ENCODE measurements around the gene MUS81. TPM values are rescaled to one million over a fixed set of nuclear protein-coding genes. Genes with fewer than 3 reads are reported as not detected.

MUS81 gene
- total RNA-seq (100 to 1,000 TPM in 2 of 5 donors, 10 to 100 TPM in 3; 55.5 to 118 (median 95.6) TPM), total RNA-seq (30.3 to 120 (median 67.8) reads per million in 29 experiments)
- 49.5 TPM for total RNA-seq (2013)

- Histone ChIP-seq H3K4me1 (ENCODE audit: control insufficient read depth in 1 of 2, extremely low read depth in 1 of 2, insufficient read depth in 2 of 2, low read length in 2 of 2) (peaks cover 21 to 65% of the 10 kb centered on the region in 2 experiments), H3K9me3 (no peaks in the 10 kb centered on the region), H3K27me3 (replicated peaks in 1 of 2; ENCODE audit: control insufficient read depth in 2 of 2, extremely low read depth in 1 of 2, insufficient read depth in 2 of 2, low read length in 1 of 2) (no peaks in the 10 kb centered on the region), H3K4me3 (ENCODE audit: control insufficient read depth in 1 of 2, extremely low read depth in 1 of 2, low read length in 1 of 2) (peak within 1 kb of the TSS; percentile 90 to 93), H3K36me3 (ENCODE audit: control insufficient read depth in 2 of 2, extremely low read depth in 1 of 2, insufficient read depth in 1 of 2, low read length in 1 of 2) (peaks cover 17 to 50% of the 10 kb centered on the region in 2 donors), H3K27ac (ENCODE audit: low read length) (peak within 1 kb of the TSS; percentile 83)
- peaks cover 41 to 49% (median 46%) of the 10 kb centered on the region in 3 donors for H3K4me1 Mint-ChIP-seq
- peak within 1 kb of the TSS; percentile 95 to 97 for H3K27ac Mint-ChIP-seq
- H3K27me3 Mint-ChIP-seq = no peaks in the 10 kb centered on the region
- peaks cover 29% of the 10 kb centered on the region for H3K36me3 Mint-ChIP-seq
- no peaks in the 10 kb centered on the region for H3K9me3 Mint-ChIP-seq
- WGBS (ENCODE audit: insufficient coverage) = under 1% methylated on average over 77 of the region's 78 CpGs
- ChIA-PET CTCF (interaction anchor here (0.5 to 3.6 kb wide), 26 partner anchors 8 to 527 kb away, joined by 3 to 167 read pairs (median 5); partner anchors contain the start of genes AP5B1 (in 1 of the 2), BANF1 (in 1 of the 2), CCDC85B (in 1 of the 2) and DPF2 (in 1 of the 2)), POLR2A (interaction anchor here (0.6 to 2.6 kb wide), 4 partner anchors 12 to 245 kb away, joined by 4 to 20 read pairs (median 6); partner anchors contain the start of genes CCDC85B (in 1 of the 2), FIBP (in 1 of the 2) and PCNX3 (in 1 of the 2))
- peak within 1 kb of the TSS; percentile 92 to 97 (median 97) for H3K4me3 Mint-ChIP-seq
- ATAC-seq (replicated peaks in 1 of 4) (peak; percentile 43 to 46 (median 44)), DNase-seq (peak; percentile 90 to 98 (median 95))
Measured at GRCh38 chr11:65860278-65861164, at the start of gene MUS81. MUS81 (plus strand) TSS chr11:65860433; CDS start chr11:65860754, 321 bp downstream.

GRCh38 chr11:65811764-65812475 is 48.3 kb upstream of the MUS81 start:
- no peak overlapping the region for H3K4me3 Mint-ChIP-seq

GRCh38 chr11:65814131-65814985 is 45.9 kb upstream of the MUS81 start:
- Mint-ChIP-seq H3K27me3 (no peaks in the 10 kb centered on the region), H3K4me3 (no peak overlapping the region), H3K36me3 (no peaks in the 10 kb centered on the region), H3K27ac (no peak overlapping the region), H3K4me1 (peaks cover 12 to 21% (median 16%) of the 10 kb centered on the region in 3 donors), H3K9me3 (no peaks in the 10 kb centered on the region)
- peaks cover 2 to 15% of the 10 kb centered on the region in 2 experiments for H3K4me1 ChIP-seq (ENCODE audit: control insufficient read depth in 1 of 2, extremely low read depth in 1 of 2, insufficient read depth in 2 of 2, low read length in 2 of 2)
- DNase-seq (no peak), ATAC-seq (replicated peaks in 1 of 4) (no peak)
- no peak overlapping the region for H3K4me3 ChIP-seq (ENCODE audit: control insufficient read depth in 1 of 2, extremely low read depth in 1 of 2, low read length in 1 of 2)
- 85% methylated on average over 6 of the region's 18 CpGs for WGBS (ENCODE audit: insufficient coverage)
- ChIA-PET CTCF (interaction anchor here in 1 of 2 donors (1.1 kb wide), 1 partner anchor 34 kb away, joined by 3 read pairs; no protein-coding TSS in a partner anchor), POLR2A (no interaction called here)
- no peak overlapping the region for H3K27ac ChIP-seq (ENCODE audit: low read length)
- H3K36me3 ChIP-seq (ENCODE audit: control insufficient read depth in 2 of 2, extremely low read depth in 1 of 2, insufficient read depth in 1 of 2, low read length in 1 of 2) = no peaks in the 10 kb centered on the region
- H3K27me3 ChIP-seq (replicated peaks in 1 of 2; ENCODE audit: control insufficient read depth in 2 of 2, extremely low read depth in 1 of 2, insufficient read depth in 2 of 2, low read length in 1 of 2) = peaks cover 0 to 3% of the 10 kb centered on the region in 2 experiments
- no peaks in the 10 kb centered on the region for H3K9me3 ChIP-seq

More at GRCh38 chr11:65811764-65812475, 48.3 kb upstream of the MUS81 start:
- Histone ChIP-seq H3K4me3 (ENCODE audit: control insufficient read depth in 1 of 2, extremely low read depth in 1 of 2, low read length in 1 of 2) (no peak overlapping the region), H3K36me3 (ENCODE audit: control insufficient read depth in 2 of 2, extremely low read depth in 1 of 2, insufficient read depth in 1 of 2, low read length in 1 of 2) (no peaks in the 10 kb centered on the region), H3K27me3 (replicated peaks in 1 of 2; ENCODE audit: control insufficient read depth in 2 of 2, extremely low read depth in 1 of 2, insufficient read depth in 2 of 2, low read length in 1 of 2) (peaks cover 0 to 15% of the 10 kb centered on the region in 2 experiments), H3K27ac (ENCODE audit: low read length) (no peak overlapping the region), H3K4me1 (ENCODE audit: control insufficient read depth in 1 of 2, extremely low read depth in 1 of 2, insufficient read depth in 2 of 2, low read length in 2 of 2) (peaks cover 0 to 2% of the 10 kb centered on the region in 2 experiments), H3K9me3 (no peaks in the 10 kb centered on the region)
- H3K4me1 Mint-ChIP-seq = peaks cover 4 to 11% (median 7%) of the 10 kb centered on the region in 3 donors
- WGBS (ENCODE audit: insufficient coverage) = 81% methylated on average over 11 of the region's 19 CpGs
- H3K36me3 Mint-ChIP-seq = no peaks in the 10 kb centered on the region
- ATAC-seq (replicated peaks in 1 of 4) (no peak), DNase-seq (no peak)
- no peaks in the 10 kb centered on the region for H3K9me3 Mint-ChIP-seq
- H3K27me3 Mint-ChIP-seq = peaks cover 4 to 5% of the 10 kb centered on the region in 2 donors
- H3K27ac Mint-ChIP-seq = no peak overlapping the region
- ChIA-PET CTCF (interaction anchor here in 1 of 2 donors (0.6 to 0.9 kb wide), 2 partner anchors 27 to 100 kb away, joined by 3 read pairs; no protein-coding TSS in a partner anchor), POLR2A (interaction anchor here in 1 of 2 donors (0.5 kb wide), 1 partner anchor 56 kb away, joined by 3 read pairs; no protein-coding TSS in a partner anchor)

GRCh38 chr11:65814986-65815565 is 45.2 kb upstream of the MUS81 start:
- H3K36me3 Mint-ChIP-seq = no peaks in the 10 kb centered on the region
- no peaks in the 10 kb centered on the region for H3K36me3 ChIP-seq (ENCODE audit: control insufficient read depth in 2 of 2, extremely low read depth in 1 of 2, insufficient read depth in 1 of 2, low read length in 1 of 2)
- ATAC-seq (replicated peaks in 1 of 4) = no peak
- H3K4me3 ChIP-seq (ENCODE audit: control insufficient read depth in 1 of 2, extremely low read depth in 1 of 2, low read length in 1 of 2) = no peak overlapping the region
- H3K27me3 ChIP-seq (replicated peaks in 1 of 2; ENCODE audit: control insufficient read depth in 2 of 2, extremely low read depth in 1 of 2, insufficient read depth in 2 of 2, low read length in 1 of 2) = peaks cover 0 to 3% of the 10 kb centered on the region in 2 experiments
- no peak overlapping the region for H3K4me3 Mint-ChIP-seq
- no peak overlapping the region for H3K27ac Mint-ChIP-seq
- CTCF ChIA-PET = no interaction called here
- no peak overlapping the region for H3K27ac ChIP-seq (ENCODE audit: low read length)
- no peaks in the 10 kb centered on the region for H3K9me3 ChIP-seq
- no peaks in the 10 kb centered on the region for H3K9me3 Mint-ChIP-seq
- WGBS (ENCODE audit: insufficient coverage) = 95% methylated on average over 8 of the region's 16 CpGs
- POLR2A ChIA-PET = no interaction called here
- no peaks in the 10 kb centered on the region for H3K27me3 Mint-ChIP-seq
- DNase-seq = no peak
- peaks cover 12 to 21% (median 16%) of the 10 kb centered on the region in 3 donors for H3K4me1 Mint-ChIP-seq
- H3K4me1 ChIP-seq (ENCODE audit: control insufficient read depth in 1 of 2, extremely low read depth in 1 of 2, insufficient read depth in 2 of 2, low read length in 2 of 2) = peaks cover 2 to 15% of the 10 kb centered on the region in 2 experiments

GRCh38 chr11:65816696-65817095 is 43.5 kb upstream of the MUS81 start:
- ATAC-seq (replicated peaks in 1 of 4) = no peak
- H3K27ac ChIP-seq (ENCODE audit: low read length) = no peak overlapping the region
- Mint-ChIP-seq H3K36me3 (no peaks in the 10 kb centered on the region), H3K27ac (no peak overlapping the region), H3K4me3 (peak overlapping the region; percentile 45 to 81 (median 55)), H3K4me1 (peaks cover 12 to 17% (median 16%) of the 10 kb centered on the region in 3 donors), H3K9me3 (no peaks in the 10 kb centered on the region), H3K27me3 (no peaks in the 10 kb centered on the region)
- CTCF ChIA-PET = interaction anchor here (0.6 to 3.0 kb wide), 4 partner anchors 33 to 37 kb away, joined by 3 to 13 read pairs (median 10); partner anchors contain the start of gene AP5B1 (in 1 of the 2)
- no peak for DNase-seq
- no peak overlapping the region for H3K4me3 ChIP-seq (ENCODE audit: control insufficient read depth in 1 of 2, extremely low read depth in 1 of 2, low read length in 1 of 2)
- no peaks in the 10 kb centered on the region for H3K36me3 ChIP-seq (ENCODE audit: control insufficient read depth in 2 of 2, extremely low read depth in 1 of 2, insufficient read depth in 1 of 2, low read length in 1 of 2)
- H3K4me1 ChIP-seq (ENCODE audit: control insufficient read depth in 1 of 2, extremely low read depth in 1 of 2, insufficient read depth in 2 of 2, low read length in 2 of 2) = peaks cover 2 to 15% of the 10 kb centered on the region in 2 experiments
- peaks cover 0 to 4% of the 10 kb centered on the region in 2 experiments for H3K27me3 ChIP-seq (replicated peaks in 1 of 2; ENCODE audit: control insufficient read depth in 2 of 2, extremely low read depth in 1 of 2, insufficient read depth in 2 of 2, low read length in 1 of 2)
- WGBS (ENCODE audit: insufficient coverage) = 100% methylated on average over 3 of the region's 3 CpGs
- no peaks in the 10 kb centered on the region for H3K9me3 ChIP-seq
- POLR2A ChIA-PET = no interaction called here

All from T-cell (primary cell).